A549 treated with RU486 at 1 μM for 4 hours (cell line): ENCODE results near the gene CDV3. TPM values are rescaled to one million over a fixed set of nuclear protein-coding genes. Genes with fewer than 3 reads are reported as not detected.

Experiments
- total RNA-seq: library from RNA; stranded (reverse); fragments of 200-300 nt; extraction: Qiagen RNA extraction; gene quantifications from 5 replicates; pipeline ENCODE4 v1.2.3, GENCODE V29; 2022; ENCODE audit warnings: low read depth

CDV3 gene
- total RNA-seq = 98.7 to 143 TPM (median 129 TPM) in 5 replicates

GRCh38 chr3:133573629-133574194 lies at the start of gene CDV3:
Gene CDV3, plus strand, starts transcription at chr3:133573686. Its CDS starts 359 bp downstream, at chr3:133574045.

Other genes starting within 250 kb of the CDV3 start
- not detected in 5 replicates for gene BFSP2, start 173.6 kb upstream of the CDV3 start, total RNA-seq
- 21.5 to 30.3 TPM (median 26.7 TPM) in 5 replicates for gene TOPBP1, start 88.3 kb downstream of the CDV3 start, total RNA-seq
- gene TF, start 172.7 kb downstream of the CDV3 start, total RNA-seq = 0.46 to 5.4 TPM (median 1.3 TPM) in 5 replicates
- gene SRPRB, start 232.1 kb downstream of the CDV3 start, total RNA-seq = 56.7 to 71.7 TPM (median 62.8 TPM) in 5 replicates